Measurements from ENCODE around the gene GNG4.
"Not testable (repeated sequence)": the region's sequence is repeated elsewhere in the genome, so short reads cannot be mapped to it uniquely, and the experiment has no call there.

GNG4 gene

DNA sequence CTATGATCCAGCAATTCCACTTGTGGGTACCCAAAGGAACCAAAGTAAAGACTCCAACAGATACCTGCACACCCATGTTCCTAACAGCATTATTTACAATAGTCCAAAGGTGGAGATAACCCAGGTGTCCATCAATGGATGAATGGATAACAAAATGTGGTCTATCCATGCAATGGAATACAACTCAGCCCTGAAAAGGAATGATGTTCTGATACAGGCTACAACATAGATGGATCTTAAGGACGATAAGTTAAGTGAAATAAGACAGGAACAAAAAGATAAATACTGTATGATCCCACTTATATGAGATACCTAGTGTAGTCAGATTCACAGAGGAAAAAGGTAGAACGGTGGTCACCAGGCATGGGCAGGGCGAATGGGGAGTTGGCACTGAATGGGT lies 69.7 kb downstream of the GNG4 start:
- DNase-seq = no peak

DNA sequence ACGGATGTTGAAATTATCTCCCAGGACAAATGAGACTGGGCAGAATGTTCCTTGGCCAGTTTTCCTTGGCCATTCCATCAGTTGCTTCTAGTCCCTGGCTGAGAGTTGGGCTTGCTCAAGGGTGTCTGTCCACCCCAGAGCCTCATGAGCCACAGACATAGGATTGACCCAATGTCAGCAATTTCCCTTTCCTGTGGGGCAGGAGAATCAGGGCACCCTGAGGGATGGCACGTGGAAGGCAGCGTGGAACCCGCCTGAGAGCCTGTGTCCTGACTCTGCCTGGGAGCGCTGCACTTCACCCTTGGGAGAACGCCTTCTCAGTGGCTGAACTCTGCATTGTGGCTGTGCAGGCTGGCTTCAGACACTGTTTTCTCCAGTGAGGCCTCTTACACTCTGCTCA lies 74.0 kb downstream of the GNG4 start:
- no peak for DNase-seq

DNA sequence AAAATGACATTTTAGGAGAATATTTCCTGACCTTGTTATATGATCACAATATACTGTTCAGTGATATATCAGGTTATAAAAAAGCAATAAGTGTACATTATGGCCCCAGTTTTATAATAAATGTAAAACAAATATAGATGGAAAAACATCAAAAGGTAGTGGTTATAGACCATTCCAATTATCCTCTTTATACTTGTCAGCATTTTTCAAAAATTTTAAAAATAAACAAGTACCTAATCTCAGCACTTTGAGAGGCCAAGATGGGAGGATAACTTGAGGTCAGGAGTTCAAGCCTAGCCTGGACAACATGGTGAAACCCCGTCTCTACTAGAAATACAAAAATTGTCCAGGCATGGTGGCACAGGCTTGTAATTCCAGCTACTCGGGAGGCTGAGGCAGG lies 75.7 kb downstream of the GNG4 start:
- DNase-seq = no peak

- not testable (repeated sequence) for DNase-seq
Observed at GRCh38 chr1:235572971-235573370, 76.6 kb downstream of the GNG4 start.

- no peak for DNase-seq
Observed at GRCh38 chr1:235571482-235571881, 78.1 kb downstream of the GNG4 start.

GRCh38 chr1:235567812-235568503 lies 81.6 kb downstream of the GNG4 start:
- no peak for DNase-seq

DNA sequence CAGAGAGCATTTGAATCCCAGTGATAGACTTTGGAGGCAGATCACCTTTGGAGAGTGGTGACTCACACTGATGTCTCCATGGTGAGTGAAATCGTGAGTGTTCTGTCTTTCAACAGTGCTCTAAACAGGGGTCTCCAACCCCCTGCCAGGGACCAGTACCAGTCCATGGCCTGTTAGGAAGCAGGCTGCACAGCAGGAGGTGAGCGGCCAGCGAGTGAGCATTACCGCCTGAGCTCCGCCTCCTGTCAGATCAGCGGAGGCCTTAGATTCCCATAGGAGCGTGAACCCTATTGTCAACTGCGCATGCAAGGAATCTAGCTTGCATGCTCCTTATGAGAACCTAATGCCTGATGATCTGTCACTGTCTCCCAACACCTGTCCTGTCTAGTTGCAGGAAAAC lies 83.5 kb downstream of the GNG4 start:
- DNase-seq = no peak

DNA sequence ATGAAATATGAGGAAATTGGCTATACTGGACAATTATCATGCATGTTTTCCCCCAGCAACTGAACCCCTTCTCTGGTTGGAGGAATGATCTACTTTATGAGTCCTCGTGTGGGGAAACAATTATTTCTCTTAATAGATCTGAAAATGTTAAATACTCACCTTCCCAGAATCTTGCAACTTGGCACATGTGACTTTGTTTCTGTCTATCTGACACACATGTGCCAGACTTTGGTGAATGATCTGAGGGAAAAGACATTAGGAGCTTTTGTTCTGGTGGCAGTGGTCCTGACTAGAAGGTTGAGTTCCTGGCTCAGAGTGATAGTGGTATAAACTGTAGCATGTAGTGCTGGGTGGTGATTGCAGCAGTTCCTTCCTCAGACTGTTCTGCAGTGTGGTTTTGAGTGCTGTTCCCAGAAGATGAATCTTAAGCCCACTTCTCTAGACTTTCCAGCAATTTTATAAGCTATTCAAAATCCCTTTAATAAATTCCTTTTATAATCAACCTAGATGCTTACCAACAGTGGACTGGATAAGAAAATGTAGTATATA lies 86.0 kb downstream of the GNG4 start:
- DNase-seq = no peak

DNA sequence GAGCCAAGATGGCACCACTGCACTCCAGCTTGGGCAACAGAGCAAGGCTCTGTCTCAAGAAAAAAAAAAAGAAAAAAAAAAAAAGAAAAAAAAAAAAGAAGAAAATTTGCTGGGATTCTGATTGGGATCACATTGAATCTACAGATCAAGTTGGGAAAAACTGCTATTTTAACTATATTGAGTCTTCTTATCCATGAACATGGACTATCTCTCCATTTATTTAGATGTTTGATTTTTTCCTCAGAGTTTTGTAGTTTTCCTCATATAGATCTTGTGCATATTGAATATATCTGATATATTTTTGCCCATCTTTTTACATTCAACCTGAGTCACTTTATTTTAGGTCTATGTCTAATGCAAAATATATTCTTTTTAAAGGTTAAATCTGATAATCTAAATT lies 87.0 kb downstream of the GNG4 start:
- no peak for DNase-seq

DNA sequence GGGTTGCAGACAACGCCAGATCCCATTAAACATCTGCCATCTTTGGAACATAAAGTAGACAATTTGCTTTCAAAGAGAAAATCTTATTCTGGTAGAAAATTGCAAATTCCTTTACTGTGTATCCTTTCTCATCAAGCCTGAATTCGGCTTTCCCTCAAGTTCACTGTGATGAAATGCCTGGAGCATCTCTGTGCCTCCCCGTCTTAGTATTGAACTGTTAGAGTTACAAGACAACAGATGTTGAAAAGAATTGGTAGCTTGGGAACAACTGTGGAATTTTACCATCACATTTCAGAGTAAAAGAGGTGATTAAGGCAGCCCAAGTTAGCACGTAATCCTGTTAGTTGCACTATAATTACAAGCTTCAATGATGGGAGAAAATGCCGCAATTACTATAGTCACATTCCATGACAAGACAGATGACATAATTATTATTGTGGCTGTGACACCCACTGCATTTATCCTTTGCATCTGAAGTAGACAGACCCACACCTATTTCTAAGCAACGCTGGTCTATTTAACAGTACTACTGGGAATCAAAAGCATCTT lies 90.9 kb downstream of the GNG4 start:
- DNase-seq = no peak

DNA sequence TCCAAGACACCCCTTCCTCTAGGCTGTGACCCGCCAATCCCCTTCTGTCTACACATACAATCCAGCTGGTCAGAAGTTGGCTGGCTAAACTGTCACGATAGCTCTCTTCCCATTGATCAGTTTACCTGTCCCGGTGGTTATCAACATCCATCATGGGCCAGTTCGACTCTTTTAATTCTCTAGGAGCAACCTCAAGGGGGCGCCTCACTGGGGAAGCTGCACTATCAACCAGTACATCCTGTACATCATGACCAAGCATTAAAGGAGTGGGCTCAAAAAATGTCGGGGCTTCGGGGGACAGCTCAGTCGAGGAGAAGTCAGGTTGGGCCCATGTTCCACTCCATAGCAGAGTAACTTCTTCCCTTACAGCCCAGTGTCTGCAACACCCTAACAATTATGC lies 92.1 kb downstream of the GNG4 start:
- DNase-seq = peak; percentile 29 to 35

GRCh38 chr1:235556807-235557206 lies 92.8 kb downstream of the GNG4 start:
- no peak for DNase-seq

DNA sequence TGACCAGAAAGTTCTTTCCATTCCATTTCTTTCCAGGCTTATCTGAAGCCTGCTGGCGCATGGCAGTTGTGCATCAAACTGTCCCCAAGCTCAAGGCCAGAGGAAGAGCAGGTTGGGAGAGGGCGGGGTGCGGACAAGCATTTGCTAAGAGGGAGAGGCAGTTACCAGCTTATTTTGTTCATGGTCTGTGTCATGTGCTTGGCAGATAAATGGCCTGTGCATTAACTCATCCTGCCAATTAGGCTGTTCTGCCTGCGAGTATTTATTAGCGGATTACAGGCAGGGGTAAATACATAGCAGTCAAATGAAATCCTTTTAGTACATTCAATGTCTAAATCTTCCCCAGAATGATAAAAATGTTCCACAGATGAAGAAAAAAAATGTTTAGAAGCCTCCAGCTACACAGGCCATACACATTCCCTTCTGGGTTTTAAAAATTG lies 96.5 kb downstream of the GNG4 start:
- no peak for DNase-seq

- DNase-seq = no peak
Observed at GRCh38 chr1:235552146-235552716, 97.4 kb downstream of the GNG4 start.

GRCh38 chr1:235549351-235550139 lies 100.0 kb downstream of the GNG4 start:
- no peak for DNase-seq

- not testable (repeated sequence) for DNase-seq
Observed at GRCh38 chr1:235546369-235547155, 103.0 kb downstream of the GNG4 start.

DNA sequence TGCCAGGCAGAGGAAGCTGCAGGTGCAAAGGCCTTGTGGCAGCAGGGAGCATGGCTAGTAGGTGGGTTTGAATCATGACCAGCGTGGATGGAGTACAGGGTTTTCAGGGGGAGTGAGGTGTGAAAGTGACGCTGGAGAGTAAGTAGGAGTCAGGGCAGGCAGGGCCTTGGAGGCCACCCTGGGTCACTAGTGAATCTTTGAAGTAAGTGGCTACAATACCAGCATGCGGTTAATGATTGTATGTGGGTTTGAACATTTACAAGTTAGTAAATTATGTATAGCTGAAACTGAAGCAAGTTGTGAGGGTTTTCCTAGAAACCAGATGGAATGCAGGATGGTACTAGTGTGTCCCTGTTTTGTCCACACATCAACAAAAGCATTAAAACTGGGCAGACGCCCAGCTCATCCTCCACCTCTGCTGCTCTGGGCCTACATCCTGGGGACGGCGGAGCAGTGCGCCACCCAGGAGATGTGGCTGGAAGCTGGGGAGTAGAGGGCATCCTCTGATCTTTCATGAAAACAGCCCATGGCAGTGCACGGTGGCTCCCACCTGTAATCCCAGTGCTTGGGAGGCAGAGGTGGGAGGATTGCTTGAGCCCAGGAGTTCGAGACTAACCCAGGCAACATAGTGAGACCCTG lies 104.2 kb downstream of the GNG4 start:
- no peak for DNase-seq

- DNase-seq = not testable (repeated sequence)
Observed at GRCh38 chr1:235542845-235543244, 106.7 kb downstream of the GNG4 start.

DNA sequence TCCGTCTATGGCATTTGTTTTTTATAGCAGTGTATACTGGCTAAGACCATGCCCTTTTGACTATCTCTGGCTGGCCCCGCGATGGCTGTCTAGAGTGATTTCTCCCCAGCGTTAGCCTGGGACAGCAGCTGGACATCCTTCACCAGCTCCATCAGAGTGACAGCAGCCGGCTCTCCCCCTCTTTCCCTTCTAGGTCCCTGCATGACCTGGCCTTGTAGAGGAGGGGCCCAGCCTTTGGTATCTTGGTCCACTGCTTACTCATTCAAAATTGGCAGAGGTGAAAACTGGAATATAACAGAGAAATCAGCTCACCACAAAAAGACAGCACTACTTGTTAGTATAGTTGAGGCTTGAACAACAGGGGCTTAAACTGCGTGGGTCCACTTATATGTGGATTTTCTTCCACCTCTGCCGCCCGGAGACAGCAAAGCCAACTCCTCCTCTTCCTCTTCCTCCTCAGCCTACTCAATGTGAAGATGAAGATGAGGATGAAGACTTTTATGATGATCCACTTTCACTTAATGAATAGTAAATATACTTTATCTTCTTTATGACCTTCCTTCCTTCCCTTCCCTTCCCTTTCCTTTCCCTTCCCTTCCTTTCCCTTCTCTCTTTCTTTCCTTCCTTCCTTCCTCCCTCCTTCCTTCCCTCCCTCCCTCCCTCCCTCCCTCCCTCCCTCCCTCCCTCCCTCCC lies 116.0 kb downstream of the GNG4 start:
- no peak for DNase-seq

GRCh38 chr1:235532360-235532759 lies 117.2 kb downstream of the GNG4 start:
- no peak for DNase-seq

DNA sequence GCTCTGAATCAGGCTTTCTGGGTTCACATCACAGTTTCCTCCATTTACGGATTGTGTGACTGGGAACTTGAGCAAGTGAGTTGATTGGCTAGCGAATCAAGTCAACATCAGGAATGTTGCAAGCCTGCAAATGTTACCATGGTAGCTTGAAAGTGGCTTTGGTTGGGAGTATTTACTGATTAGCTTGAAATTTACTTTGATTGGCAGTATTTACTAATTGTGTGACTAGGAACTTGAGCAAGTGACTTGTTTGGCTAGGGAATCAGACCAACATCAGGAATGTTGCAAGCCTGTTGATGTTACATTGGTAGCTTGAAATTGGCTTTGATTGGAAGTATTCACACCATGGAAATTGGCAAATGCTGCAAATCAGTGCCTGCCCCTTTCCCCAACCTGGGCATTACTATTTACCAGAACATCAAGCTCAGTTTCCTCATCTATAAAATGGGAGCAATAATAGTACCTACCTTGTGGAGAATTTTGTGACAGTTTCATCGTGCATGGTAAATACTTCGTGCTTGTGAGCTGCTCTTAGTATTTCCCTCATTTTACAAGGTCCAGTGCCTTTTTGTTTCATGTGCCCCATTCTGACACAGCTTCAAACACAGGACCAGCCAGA lies 122.3 kb downstream of the GNG4 start:
- no peak for DNase-seq
